ENCODE results near the gene KIRREL3. TPM values are rescaled to one million over a fixed set of nuclear protein-coding genes. Genes with fewer than 3 reads are reported as not detected.

Gene KIRREL3
- total RNA-seq, 2 donors from 2014 or later: 0.61 to 0.64 TPM

- no peaks in the 10 kb centered on the region for H3K4me1 ChIP-seq
- no peaks in the 10 kb centered on the region for H3K36me3 ChIP-seq
- no peak for DNase-seq
- H3K9me3 ChIP-seq: no peaks in the 10 kb centered on the region
- no peaks in the 10 kb centered on the region for H3K27me3 ChIP-seq
- H3K9ac ChIP-seq (ENCODE audit: low read depth in 2 of 2, low read length in 2 of 2): no peak overlapping the region
- no peak overlapping the region for H3K27ac ChIP-seq
- H3K4me3 ChIP-seq: no peak overlapping the region
- intact Hi-C loops (cut with DNase I): no loop called here
- no peak for TF ChIP-seq CTCF (IDR thresholded peaks at IDR 0.05)
Observed at GRCh38 chr11:126630488-126630887, 370.1 kb downstream of the KIRREL3 start.

GRCh38 chr11:126628790-126629621 lies 371.6 kb downstream of the KIRREL3 start:
- Histone ChIP-seq H3K27ac (no peak overlapping the region), H3K4me1 (no peaks in the 10 kb centered on the region), H3K9me3 (no peaks in the 10 kb centered on the region), H3K4me3 (no peak overlapping the region), H3K9ac (ENCODE audit: low read depth in 2 of 2, low read length in 2 of 2) (no peak overlapping the region), H3K36me3 (no peaks in the 10 kb centered on the region), H3K27me3 (no peaks in the 10 kb centered on the region)
- TF ChIP-seq CTCF (IDR thresholded peaks at IDR 0.05): no peak
- no peak for DNase-seq
- intact Hi-C loops (cut with DNase I): no loop called here

GRCh38 chr11:126628450-126628789 lies 372.1 kb downstream of the KIRREL3 start:
- Histone ChIP-seq H3K4me3 (no peak overlapping the region), H3K4me1 (no peaks in the 10 kb centered on the region), H3K36me3 (no peaks in the 10 kb centered on the region), H3K9ac (ENCODE audit: low read depth in 2 of 2, low read length in 2 of 2) (no peak overlapping the region), H3K27ac (no peak overlapping the region), H3K27me3 (no peaks in the 10 kb centered on the region), H3K9me3 (no peaks in the 10 kb centered on the region)
- no peak for DNase-seq
- TF ChIP-seq CTCF (IDR thresholded peaks at IDR 0.05): no peak
- intact Hi-C loops (cut with DNase I): no loop called here

- Histone ChIP-seq H3K27me3 (no peaks in the 10 kb centered on the region), H3K4me3 (no peak overlapping the region), H3K27ac (no peak overlapping the region), H3K9me3 (no peaks in the 10 kb centered on the region), H3K4me1 (no peaks in the 10 kb centered on the region), H3K9ac (ENCODE audit: low read depth in 2 of 2, low read length in 2 of 2) (no peak overlapping the region), H3K36me3 (no peaks in the 10 kb centered on the region)
- no peak for TF ChIP-seq CTCF (IDR thresholded peaks at IDR 0.05)
- DNase-seq: no peak
- intact Hi-C loops (cut with DNase I): no loop called here
Observed at GRCh38 chr11:126627421-126627820, 373.1 kb downstream of the KIRREL3 start.

GRCh38 chr11:126624506-126624905 lies 376.1 kb downstream of the KIRREL3 start:
- Histone ChIP-seq H3K27ac (no peak overlapping the region), H3K4me3 (no peak overlapping the region), H3K36me3 (no peaks in the 10 kb centered on the region), H3K9me3 (no peaks in the 10 kb centered on the region), H3K9ac (ENCODE audit: low read depth in 2 of 2, low read length in 2 of 2) (no peak overlapping the region), H3K4me1 (no peaks in the 10 kb centered on the region), H3K27me3 (no peaks in the 10 kb centered on the region)
- TF ChIP-seq CTCF (IDR thresholded peaks at IDR 0.05): no peak
- intact Hi-C loops (cut with DNase I): no loop called here
- DNase-seq: no peak
